Right renal pelvis (tissue), 4 donors: ENCODE data around the gene OSBPL1A. TPM values are rescaled to one million over a fixed set of nuclear protein-coding genes. Genes with fewer than 3 reads are reported as not detected.
A peak's percentile ranks its signal among the peaks of the same experiment; 100 is the strongest.

Experiments
- DNase-seq, 4 donors: peaks; one replicate each; pipeline ENCODE4 v3.0.0-alpha.2; 2013; ENCODE audit warnings: low read depth in 4 of 4, low spot score in 3 of 4, missing footprints in 1 of 4
- polyA plus RNA-seq, 4 donors: library from polyadenylated mRNA; unstranded; fragments of 120-200 nt; gene quantifications; one replicate each; pipeline ENCODE4 v1.2.1, GENCODE V29; 2013; ENCODE audit not compliant: insufficient read length in 4 of 4

OSBPL1A gene
- polyA plus RNA-seq, 4 donors, result 51.2 to 57.4 (median 52.4) TPM

GRCh38 chr18:24344509-24344908 lies 53.1 kb downstream of the OSBPL1A start:
- DNase-seq, result no peak

DNA sequence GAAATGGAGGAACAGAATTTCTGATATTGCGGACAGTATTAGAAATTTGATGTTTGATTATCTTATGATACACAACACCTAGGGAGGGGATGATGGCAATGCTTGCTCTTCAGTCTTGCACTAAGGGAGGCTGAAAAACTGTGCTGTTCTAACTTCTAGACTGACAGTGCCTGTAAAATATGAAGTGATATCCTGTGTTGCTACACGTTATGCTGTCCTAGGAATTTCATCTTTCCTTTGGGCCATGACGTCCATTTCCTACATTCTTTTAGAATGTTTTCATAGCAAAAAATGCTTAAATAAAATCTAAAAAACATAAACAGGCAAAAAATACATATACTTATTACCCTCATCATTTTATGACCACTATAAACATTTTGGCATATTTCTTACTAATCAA lies 55.3 kb downstream of the OSBPL1A start:
- DNase-seq, result no peak

GRCh38 chr18:24341361-24341760 lies 56.3 kb downstream of the OSBPL1A start:
- no peak for DNase-seq

DNA sequence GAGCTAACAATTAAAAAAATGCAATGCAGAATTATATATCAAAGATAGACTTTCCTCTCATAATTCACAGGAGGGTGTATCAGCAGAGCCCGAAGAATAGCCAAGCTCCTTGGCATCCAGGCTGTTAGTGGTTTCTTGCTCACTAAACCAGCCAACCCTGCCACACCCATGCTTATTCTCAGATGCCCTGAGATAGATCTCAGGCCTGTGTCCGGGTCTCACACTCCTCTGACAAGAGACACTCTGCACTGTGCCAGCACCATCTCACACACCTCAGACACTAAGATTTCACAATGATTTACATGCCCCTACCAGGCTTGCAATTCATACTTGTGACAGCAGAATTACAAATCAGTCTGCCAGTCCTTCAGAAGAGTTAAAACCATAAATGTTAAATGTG lies 64.5 kb downstream of the OSBPL1A start:
- no peak for DNase-seq

DNA sequence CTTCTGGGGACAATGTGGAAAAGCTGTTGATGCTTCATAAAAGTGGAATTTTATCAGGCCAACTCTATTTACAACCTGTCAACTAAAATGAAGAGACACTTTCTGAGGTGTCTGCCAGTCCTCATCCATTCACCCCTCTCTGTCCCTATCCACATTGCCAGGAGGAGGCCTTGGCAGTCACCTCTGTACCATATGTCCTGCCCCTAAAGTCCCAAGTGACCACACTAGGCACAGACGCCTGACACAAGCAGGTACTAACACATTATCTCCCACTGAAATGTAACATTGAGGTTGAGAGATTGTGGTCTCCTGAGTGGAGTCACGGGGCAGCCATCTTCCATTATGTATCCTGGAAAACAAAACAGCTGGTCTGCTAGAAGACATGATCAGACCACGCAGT lies 71.4 kb downstream of the OSBPL1A start:
- no peak for DNase-seq

DNA sequence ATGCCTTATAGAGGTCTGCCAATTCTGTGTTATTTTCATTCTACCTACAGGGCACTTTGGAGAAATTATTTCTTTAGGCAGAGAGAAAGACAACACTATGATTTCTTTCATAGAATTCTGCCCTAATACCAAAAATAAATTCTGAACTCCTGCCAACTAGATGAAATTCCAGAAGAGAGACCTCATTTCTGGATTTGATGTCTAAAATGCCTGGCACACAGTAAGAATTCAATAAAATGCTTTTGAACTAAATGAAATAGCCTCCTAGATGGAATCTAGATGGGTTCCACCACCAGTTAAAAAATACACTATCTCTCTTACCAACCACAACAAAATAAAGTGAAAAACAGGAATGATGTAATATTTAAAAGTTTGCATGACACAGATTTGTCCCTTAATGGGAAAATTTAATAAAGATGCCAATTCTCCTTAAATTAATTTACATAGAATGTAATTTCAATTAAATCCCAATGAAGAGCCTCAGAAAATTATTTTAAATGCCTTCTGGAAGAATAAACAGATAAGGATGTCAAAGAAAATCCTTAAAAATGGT lies 75.0 kb downstream of the OSBPL1A start:
- DNase-seq, result no peak

DNA sequence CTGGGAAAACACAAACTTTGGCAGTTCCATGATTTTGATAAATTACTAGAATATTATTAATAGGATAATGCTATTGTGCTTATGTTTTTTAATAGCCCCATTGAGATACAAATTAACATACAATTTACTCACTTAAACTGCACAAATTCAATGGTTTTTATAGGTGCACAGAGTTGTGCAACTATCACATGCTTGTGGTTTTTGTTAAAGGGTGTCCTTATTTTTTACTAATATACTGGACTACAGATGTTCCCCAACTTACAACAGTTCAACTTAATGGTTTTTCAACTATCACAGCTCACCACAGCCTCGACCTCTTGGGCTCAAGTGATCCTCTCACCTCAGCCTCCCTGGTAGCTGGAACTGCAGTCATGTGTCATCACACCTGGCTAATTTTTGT lies 76.6 kb downstream of the OSBPL1A start:
- no peak for DNase-seq

- DNase-seq, result no peak
Measured at GRCh38 chr18:24319757-24320156, 77.9 kb downstream of the OSBPL1A start.

DNA sequence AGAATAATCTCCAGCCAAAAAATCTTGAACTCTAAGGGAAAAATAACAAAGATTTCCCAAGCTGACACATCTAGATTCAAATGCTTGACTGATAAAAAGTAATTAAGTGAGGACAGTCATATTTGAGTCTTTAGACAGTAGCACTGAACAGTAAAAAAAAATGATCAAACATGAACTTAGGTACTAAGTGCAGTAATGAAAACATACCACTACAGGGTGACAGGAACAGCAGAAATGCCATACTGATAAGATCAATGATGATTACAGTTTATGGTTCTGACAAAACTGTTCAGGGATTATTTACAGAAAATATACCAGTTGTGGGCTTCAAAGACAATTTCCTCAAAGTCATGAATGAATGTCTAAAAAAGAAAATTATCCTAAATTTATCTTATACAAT lies 80.3 kb downstream of the OSBPL1A start:
- no peak for DNase-seq

GRCh38 chr18:24315170-24315569 lies 82.5 kb downstream of the OSBPL1A start:
- no peak for DNase-seq

DNA sequence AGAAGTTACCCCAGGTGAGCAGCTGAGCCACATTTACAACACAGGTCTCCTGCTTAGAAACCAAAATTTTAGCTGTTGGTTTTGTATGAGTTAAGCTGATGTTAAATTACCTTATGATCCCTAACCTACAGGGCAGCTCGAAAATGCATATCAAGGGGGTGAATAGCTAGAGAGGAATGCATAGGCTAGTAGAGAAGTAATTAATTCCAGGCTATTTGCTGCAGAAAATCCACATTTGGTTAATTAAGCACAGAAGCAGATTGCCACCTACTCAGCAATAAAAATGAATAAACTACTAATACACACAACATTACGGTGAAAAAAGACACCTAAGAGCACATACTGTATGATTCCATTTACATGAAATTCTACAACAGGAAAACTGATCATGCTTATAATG lies 91.4 kb downstream of the OSBPL1A start:
- no peak for DNase-seq

GRCh38 chr18:24300703-24301102 lies 96.9 kb downstream of the OSBPL1A start:
- DNase-seq, result no peak

GRCh38 chr18:24296276-24296675 lies 101.3 kb downstream of the OSBPL1A start:
- DNase-seq, result no peak

GRCh38 chr18:24293254-24293653 lies 104.4 kb downstream of the OSBPL1A start:
- no peak for DNase-seq

DNA sequence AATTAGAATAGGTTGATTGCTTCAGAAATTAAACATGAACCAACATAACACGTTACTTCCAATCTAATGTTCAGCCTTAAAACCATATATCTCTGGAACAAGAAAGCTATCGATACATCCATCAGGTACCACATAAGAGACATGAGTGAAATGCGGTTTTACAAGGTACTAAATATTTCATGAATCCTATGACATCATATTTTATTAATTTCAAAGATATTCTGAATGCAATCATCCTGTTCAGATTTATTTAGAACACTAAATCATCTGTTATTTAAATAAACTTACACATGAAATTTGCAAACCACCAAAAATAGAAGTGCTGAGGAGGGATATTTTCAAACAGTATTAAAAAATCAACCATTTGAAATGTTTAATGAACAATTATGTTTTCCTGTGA lies 119.0 kb downstream of the OSBPL1A start:
- no peak for DNase-seq

DNA sequence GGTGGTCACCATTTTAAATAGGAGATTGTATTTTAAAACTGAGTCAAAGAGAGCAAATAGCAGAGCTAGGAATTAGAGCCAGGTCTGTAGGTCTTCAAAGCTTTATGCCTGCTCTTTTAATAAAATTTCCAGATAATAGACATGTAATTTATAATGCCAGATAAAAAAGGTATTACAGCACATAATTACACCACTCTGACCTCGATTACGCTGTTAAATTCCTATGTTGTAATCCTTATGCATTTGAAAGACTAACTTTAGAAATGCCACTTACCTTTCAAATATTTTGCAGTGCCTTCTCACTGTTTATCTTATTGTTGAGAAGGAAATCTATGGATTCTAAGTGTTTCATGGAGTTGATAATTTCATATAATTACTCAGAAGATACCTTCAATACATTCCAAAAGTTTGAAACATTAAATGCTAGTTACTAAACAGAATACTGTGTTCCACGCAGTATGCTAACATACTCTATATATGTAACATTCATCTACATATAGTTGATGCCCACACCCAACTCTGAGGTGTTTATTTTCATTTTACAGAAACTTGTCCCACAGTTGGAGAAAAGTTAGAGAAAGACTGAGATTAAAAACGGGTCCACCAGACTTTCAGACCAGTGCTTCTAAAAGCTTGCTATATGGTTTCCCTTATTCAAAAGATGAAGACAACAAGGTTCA lies 120.0 kb downstream of the OSBPL1A start:
- DNase-seq, result no peak

DNA sequence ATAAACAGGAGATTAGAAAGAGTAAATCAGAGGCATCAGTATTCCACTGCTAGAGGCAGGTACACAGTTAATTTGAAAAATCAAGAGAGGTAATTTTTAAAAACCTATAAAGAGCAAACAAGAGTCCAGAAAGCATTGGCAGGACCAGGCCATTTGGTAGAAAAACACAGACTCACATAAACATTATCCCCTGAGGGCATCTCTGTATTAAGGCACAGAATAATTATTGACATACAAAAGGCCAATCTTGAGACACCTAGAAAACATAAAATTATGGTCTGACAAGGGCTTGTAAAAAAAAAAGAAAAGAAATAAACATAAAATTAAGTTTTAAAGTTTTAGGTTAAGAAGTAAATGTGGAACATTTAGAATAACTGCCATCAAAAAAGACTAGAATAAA lies 120.6 kb downstream of the OSBPL1A start:
- no peak for DNase-seq

GRCh38 chr18:24274837-24275236 lies 122.8 kb downstream of the OSBPL1A start:
- DNase-seq, result no peak

- no peak for DNase-seq
Measured at GRCh38 chr18:24273596-24273995, 124.0 kb downstream of the OSBPL1A start.

DNA sequence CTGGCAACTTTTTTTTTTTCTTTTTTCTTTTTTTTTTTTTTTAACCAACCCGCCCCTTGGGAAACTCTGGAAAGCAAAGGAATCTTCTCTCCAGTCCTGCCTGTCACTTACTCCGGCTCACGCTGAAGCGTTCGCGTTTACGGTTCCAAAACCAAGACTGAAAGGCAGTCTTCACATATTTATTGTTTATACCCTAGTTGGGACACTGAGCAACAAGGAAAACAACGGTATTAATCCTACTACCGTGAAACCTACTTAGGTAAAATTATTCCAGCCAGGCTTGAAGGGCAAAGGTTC lies 125.4 kb downstream of the OSBPL1A start:
- no peak for DNase-seq

DNA sequence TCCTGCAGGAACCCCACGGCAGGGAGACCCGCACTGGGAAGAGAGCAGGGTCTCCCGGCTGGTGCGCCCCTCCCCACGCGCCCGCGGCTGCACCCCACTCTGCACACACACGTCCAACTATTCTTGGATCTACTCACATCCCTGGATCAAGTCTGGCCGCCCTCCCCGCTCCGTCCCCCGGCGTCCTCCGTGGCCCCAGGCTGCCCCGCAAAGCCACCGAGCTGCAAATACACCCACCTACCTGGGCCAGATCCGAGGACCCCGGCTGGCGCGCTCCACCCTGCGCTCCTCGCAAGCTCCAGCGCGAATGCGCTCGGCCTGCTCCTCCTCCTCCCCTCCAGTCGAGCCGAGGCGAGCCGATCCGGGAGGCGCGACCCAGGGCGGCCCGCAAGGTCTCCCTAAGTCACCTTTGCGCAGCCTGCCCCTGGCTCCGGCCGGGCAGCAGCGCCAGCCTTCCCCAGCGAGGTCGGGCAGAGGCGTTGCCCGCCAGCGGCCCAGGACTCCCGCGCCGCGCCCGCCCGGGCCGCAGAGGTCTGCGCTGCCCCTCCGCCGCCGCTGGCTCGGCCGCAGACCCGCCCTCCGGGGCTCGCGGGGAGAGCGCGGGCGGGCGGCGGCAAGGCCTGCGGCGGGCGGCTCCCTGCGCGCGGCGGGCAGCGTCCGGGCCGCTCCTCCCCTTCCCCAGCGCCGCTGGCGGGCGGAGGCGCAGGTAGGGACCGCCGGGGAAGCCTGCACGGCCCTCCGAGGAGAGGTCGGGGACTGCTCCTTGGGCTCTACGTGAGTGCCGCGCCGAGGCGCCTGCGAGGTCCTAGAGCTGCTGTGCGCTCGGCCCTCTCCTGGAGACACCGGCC lies 126.0 kb downstream of the OSBPL1A start:
- DNase-seq, result peak; percentile 51 to 73 (median 62)

GRCh38 chr18:24270937-24271380 lies 126.7 kb downstream of the OSBPL1A start:
- DNase-seq, result peak in 3 of 4 donors; percentile 11 to 28 (median 23)
